Endothelial cell (in vitro differentiated cells): ENCODE data around the gene MACO1. TPM values are rescaled to one million over a fixed set of nuclear protein-coding genes. Genes with fewer than 3 reads are reported as not detected.

Experiments used
- DNase-seq: peaks from one replicate; pipeline ENCODE4 v3.0.0; 2021; ENCODE audit warnings: low spot score
- H3K27ac Mint-ChIP-seq: one replicate; pipeline ENCODE4 v1.8.0; 2021; ENCODE audit warnings: mixed read lengths, inconsistent platforms; ENCODE audit not compliant: unreplicated experiment
- H3K27me3 Mint-ChIP-seq: one replicate; pipeline ENCODE4 v1.8.0; 2021; ENCODE audit warnings: mild to moderate bottlenecking, moderate library complexity, mixed read lengths, inconsistent platforms; ENCODE audit not compliant: unreplicated experiment
- H3K36me3 Mint-ChIP-seq: one replicate; pipeline ENCODE4 v1.8.0; 2021; ENCODE audit warnings: mild to moderate bottlenecking, low read depth, mixed read lengths, inconsistent platforms; ENCODE audit not compliant: unreplicated experiment
- H3K4me1 Mint-ChIP-seq: one replicate; pipeline ENCODE4 v1.8.0; 2021; ENCODE audit warnings: mild to moderate bottlenecking, mixed read lengths, inconsistent platforms; ENCODE audit not compliant: unreplicated experiment
- H3K4me3 Mint-ChIP-seq: one replicate; pipeline ENCODE4 v1.8.0; 2021; ENCODE audit warnings: mild to moderate bottlenecking, mixed read lengths, inconsistent platforms; ENCODE audit not compliant: unreplicated experiment
- H3K9me3 Mint-ChIP-seq: one replicate; pipeline ENCODE4 v1.8.0; 2021; ENCODE audit warnings: mixed read lengths, inconsistent platforms; ENCODE audit not compliant: unreplicated experiment
- CTCF ChIP-seq: fragments of 200-600 bp; sonication (generic); IDR thresholded peaks from one replicate; pipeline ENCODE4 v1.5.0; 2021; ENCODE audit warnings: antibody characterized with exemption; ENCODE audit not compliant: unreplicated experiment
- total RNA-seq: library from RNA; stranded (reverse); fragmentation: NEBNext Ultra II Directional; extraction: Animal tissue kit (Norgen Biotek cat#: 25700); gene quantifications from one replicate; pipeline ENCODE4 v1.2.1, GENCODE V29; 2021; ENCODE audit not compliant: unreplicated experiment

Gene MACO1
- total RNA-seq, 1 donor from 2014 or later: 35.9 TPM

GRCh38 chr1:25445993-25446538 is 15.4 kb downstream of the MACO1 start:
- no peaks in the 10 kb centered on the region for H3K27me3 Mint-ChIP-seq
- peaks cover 11% of the 10 kb centered on the region for H3K4me1 Mint-ChIP-seq
- no peak for TF ChIP-seq CTCF
- DNase-seq: no peak
- H3K27ac Mint-ChIP-seq: no peak overlapping the region
- no peaks in the 10 kb centered on the region for H3K9me3 Mint-ChIP-seq
- no peak overlapping the region for H3K4me3 Mint-ChIP-seq
- H3K36me3 Mint-ChIP-seq: no peaks in the 10 kb centered on the region

GRCh38 chr1:25447547-25447946 is 16.9 kb downstream of the MACO1 start:
- no peaks in the 10 kb centered on the region for H3K27me3 Mint-ChIP-seq
- no peaks in the 10 kb centered on the region for H3K36me3 Mint-ChIP-seq
- H3K9me3 Mint-ChIP-seq: no peaks in the 10 kb centered on the region
- no peak for TF ChIP-seq CTCF
- peaks cover 3% of the 10 kb centered on the region for H3K4me1 Mint-ChIP-seq
- no peak for DNase-seq
- no peak overlapping the region for H3K27ac Mint-ChIP-seq
- H3K4me3 Mint-ChIP-seq: no peak overlapping the region

- H3K36me3 Mint-ChIP-seq: no peaks in the 10 kb centered on the region
- peaks cover 3% of the 10 kb centered on the region for H3K4me1 Mint-ChIP-seq
- no peak overlapping the region for H3K4me3 Mint-ChIP-seq
- H3K9me3 Mint-ChIP-seq: no peaks in the 10 kb centered on the region
- TF ChIP-seq CTCF: no peak
- H3K27me3 Mint-ChIP-seq: no peaks in the 10 kb centered on the region
- DNase-seq: no peak
- H3K27ac Mint-ChIP-seq: no peak overlapping the region
These were observed 20.2 kb downstream of the MACO1 start for GRCh38 chr1:25450891-25451290.

- H3K36me3 Mint-ChIP-seq: no peaks in the 10 kb centered on the region
- H3K27ac Mint-ChIP-seq: no peak overlapping the region
- no peak for TF ChIP-seq CTCF
- H3K27me3 Mint-ChIP-seq: no peaks in the 10 kb centered on the region
- no peak overlapping the region for H3K4me3 Mint-ChIP-seq
- DNase-seq: no peak
- no peaks in the 10 kb centered on the region for H3K9me3 Mint-ChIP-seq
- no peaks in the 10 kb centered on the region for H3K4me1 Mint-ChIP-seq
These were observed 21.2 kb downstream of the MACO1 start for GRCh38 chr1:25451908-25452307.

- Mint-ChIP-seq H3K9me3 (no peaks in the 10 kb centered on the region), H3K36me3 (peaks cover 24% of the 10 kb centered on the region), H3K4me3 (no peak overlapping the region), H3K27me3 (no peaks in the 10 kb centered on the region), H3K27ac (no peak overlapping the region), H3K4me1 (peaks cover 3% of the 10 kb centered on the region)
- DNase-seq: no peak
- TF ChIP-seq CTCF: no peak
These were observed 25.8 kb downstream of the MACO1 start for GRCh38 chr1:25456502-25456901.
